Coronary artery (tissue), 2 donors: Measurements from ENCODE around the gene LRFN5.
"Not testable (repeated sequence)": the region's sequence is repeated elsewhere in the genome, so short reads cannot be mapped to it uniquely, and the experiment has no call there.

Source experiments
- DNase-seq: peaks from one replicate; pipeline ENCODE4 v3.0.0-alpha.2; 2017; ENCODE audit warnings: low spot score
- H3K27ac ChIP-seq, 2 donors: fragments of 200-600 bp; sonication (generic); one replicate each; pipeline ENCODE4 v1.5.1; 2016 to 2019
- H3K4me3 ChIP-seq: fragments of 200-600 bp; sonication (generic); 2 replicates; pipeline ENCODE4 v1.5.1; 2016; ENCODE audit warnings: mild to moderate bottlenecking, moderate library complexity
- TF ChIP-seq, protein P1 (sequence below): fragments of 200-600 bp; sonication (generic); IDR thresholded peaks from one replicate; pipeline ENCODE4 v1.5.1; 2019; ENCODE audit warnings: antibody characterized with exemption

Gene LRFN5

DNA sequence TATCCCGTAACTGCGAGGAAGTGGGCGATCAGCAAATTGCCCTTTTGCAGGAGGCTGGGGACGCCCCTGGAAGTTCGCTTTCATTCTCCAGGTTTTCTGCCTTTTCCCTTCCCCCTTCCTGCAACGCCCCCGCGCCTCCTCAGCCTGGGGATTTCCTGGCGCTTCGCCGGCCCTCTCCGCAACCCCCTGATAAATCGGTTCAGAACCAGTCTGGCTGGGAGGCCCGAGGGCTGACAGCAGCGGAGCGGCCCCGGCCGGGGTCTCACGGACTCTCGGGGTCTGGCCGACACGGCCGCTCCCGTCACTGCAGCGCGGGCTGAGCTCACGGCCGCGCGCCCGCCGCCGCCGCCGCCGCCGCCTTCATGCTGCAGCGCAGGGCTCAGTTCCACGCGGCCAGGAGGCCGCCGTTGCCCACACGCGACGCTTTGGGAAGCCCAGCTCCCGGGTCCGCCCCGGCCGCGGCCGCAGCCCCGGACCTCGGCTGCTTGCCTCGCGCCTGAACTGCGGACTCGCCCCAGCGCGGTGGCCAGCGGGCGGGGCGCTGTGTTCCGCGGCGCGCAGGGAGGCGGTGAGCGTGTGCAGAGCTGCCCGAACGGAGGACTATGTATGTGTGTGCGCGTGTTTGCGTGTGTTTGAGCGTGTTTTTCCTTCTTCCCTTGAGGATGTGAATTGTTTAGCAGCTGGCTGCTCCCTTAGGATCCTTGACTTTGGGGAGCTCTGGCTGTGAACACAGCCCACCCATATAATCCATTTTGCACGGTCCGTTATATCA lies at the start of gene LRFN5:
TSS of gene LRFN5 (plus strand) at position 345 of the 772 bp plus-strand sequence.
- no peak for DNase-seq
- H3K4me3 ChIP-seq: peak within 1 kb of the TSS; percentile 77
- TF ChIP-seq, protein P1, sequence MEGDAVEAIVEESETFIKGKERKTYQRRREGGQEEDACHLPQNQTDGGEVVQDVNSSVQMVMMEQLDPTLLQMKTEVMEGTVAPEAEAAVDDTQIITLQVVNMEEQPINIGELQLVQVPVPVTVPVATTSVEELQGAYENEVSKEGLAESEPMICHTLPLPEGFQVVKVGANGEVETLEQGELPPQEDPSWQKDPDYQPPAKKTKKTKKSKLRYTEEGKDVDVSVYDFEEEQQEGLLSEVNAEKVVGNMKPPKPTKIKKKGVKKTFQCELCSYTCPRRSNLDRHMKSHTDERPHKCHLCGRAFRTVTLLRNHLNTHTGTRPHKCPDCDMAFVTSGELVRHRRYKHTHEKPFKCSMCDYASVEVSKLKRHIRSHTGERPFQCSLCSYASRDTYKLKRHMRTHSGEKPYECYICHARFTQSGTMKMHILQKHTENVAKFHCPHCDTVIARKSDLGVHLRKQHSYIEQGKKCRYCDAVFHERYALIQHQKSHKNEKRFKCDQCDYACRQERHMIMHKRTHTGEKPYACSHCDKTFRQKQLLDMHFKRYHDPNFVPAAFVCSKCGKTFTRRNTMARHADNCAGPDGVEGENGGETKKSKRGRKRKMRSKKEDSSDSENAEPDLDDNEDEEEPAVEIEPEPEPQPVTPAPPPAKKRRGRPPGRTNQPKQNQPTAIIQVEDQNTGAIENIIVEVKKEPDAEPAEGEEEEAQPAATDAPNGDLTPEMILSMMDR: no peak
- H3K27ac ChIP-seq: peak within 1 kb of the TSS; percentile 2 to 69

DNA sequence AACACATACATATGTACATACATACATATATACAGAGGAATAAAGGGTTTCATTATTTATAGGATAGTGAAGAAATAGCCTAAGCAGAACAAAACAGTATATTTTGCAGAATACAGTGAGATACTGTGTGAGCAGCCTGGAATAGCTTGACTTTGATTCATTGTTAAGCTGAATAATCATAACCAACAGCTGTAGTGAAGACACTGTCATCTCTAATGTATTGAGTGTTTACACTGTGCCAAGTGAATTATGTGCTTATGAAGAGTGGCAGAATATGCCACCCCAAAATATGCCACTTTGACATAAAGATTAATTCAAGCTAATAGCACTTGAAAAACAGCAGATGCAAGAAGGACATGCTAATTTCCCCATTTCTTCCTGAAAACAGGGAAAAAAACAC lies 48.2 kb upstream of the LRFN5 start:
- no peak overlapping the region for H3K4me3 ChIP-seq
- TF ChIP-seq, protein P1: no peak
- H3K27ac ChIP-seq: no peak overlapping the region
- no peak for DNase-seq

DNA sequence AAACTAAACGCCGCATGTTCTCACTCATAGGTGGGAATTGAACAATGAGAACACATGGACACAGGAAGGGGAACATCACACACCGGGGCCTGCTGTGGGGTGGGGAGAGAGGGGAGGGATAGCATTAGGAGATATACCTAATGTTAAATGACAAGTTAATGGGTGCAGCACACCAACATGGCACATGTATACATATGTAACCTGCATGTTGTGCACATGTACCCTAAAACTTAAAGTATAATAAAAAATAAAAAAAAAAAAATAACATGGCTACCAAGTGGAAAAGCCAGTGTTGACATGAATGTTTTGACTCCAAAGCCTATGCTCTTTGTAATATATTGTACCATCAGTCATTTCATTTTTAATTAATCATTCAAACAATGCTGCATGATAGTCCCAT lies 39.8 kb upstream of the LRFN5 start:
- not testable (repeated sequence) for H3K4me3 ChIP-seq, H3K27ac ChIP-seq, DNase-seq

DNA sequence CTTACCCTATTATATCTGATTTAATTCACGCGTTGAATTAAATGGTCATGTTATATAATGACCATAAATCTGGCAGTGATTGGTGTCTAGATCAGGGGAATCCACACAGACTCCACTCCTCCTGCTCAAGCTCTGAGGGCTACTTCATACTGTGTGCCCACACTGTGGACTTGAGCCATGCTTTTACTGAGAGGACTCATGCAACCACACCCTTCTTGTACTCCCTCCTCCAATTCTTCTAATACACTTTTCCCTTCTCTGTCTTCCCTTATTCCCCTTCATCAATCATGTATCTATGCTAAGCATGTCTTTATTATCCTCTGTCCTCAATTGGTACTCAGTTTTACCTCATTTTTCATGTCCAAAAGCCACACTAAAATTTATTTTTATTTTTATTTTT lies 37.7 kb upstream of the LRFN5 start:
- TF ChIP-seq, protein P1: no peak
- no peak overlapping the region for H3K27ac ChIP-seq
- DNase-seq: no peak
- H3K4me3 ChIP-seq: no peak overlapping the region

DNA sequence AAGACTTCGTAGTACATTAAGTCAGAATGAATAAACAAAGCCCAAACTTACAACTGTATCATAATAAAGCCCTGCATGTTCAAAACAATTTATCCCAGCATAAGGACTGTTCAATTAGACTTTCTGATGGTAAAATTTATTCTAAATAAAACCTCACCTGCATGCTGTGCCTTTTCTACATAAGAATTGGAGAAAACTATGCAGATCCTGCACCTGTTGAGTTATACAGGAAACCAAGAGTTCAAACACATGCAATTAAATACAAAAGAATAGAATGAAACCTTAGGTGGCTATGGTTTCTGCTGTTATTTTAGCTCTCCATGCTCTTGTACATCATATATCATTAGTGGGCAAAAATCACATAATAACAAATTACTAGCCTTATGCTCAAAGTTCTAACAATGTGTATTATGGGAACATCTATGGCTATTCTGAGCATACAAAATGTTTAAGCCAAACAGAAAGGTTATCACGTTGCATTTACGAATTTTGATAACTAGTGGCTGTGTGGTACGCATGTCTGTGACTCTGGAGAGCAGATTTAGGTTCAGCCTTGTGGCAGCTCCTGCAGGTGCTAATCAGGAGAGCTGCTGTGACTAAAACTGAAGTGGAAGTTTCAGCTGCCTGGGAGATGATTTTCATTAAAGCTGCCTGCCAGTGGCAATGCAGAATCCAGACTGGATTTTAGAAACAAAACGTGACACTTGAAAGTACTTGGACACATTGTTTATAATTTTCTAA lies 36.1 kb upstream of the LRFN5 start:
- no peak for DNase-seq
- Histone ChIP-seq H3K4me3 (no peak overlapping the region), H3K27ac (no peak overlapping the region)
- TF ChIP-seq, protein P1: no peak

DNA sequence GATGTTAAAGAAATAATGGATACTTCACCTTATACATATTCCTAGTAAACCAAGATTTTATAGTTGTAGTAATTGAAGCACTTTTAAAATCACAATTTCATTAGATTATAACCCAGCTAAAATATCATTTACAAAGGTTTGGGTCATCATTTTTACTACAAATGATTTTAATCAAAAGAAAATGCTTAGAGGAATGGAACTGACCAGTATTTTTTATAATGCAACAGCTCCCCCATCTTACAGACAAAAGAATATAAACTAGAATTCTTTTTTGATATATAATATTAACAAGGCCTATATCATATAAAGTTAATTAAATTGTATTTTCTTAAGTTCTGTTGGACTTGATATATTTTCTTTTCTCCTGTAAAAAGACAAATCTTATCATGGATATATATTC lies 20.4 kb upstream of the LRFN5 start:
- TF ChIP-seq, protein P1: no peak
- Histone ChIP-seq H3K4me3 (no peak overlapping the region), H3K27ac (no peak overlapping the region)
- DNase-seq: no peak

DNA sequence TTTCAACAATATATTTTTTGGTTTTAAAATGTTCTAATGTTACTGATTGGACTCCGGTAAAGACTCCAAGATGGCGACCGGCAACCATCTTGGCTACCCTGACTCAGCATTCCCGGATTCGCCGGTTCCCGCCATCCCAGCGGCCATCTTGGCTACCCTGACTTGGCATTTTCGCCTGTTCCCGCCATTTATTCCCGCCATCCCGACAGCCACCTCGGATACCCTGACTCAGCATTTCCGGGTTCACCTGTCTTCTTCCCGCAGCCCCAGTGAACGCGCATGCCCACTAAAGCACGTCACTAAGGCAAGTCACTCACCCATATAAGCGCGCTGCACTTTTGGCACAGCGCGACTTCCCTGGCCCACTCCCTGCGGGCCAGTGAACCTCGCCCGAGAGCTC lies 9.0 kb upstream of the LRFN5 start:
- no peak for DNase-seq
- H3K27ac ChIP-seq: no peak overlapping the region
- H3K4me3 ChIP-seq: no peak overlapping the region
- TF ChIP-seq, protein P1: no peak

DNA sequence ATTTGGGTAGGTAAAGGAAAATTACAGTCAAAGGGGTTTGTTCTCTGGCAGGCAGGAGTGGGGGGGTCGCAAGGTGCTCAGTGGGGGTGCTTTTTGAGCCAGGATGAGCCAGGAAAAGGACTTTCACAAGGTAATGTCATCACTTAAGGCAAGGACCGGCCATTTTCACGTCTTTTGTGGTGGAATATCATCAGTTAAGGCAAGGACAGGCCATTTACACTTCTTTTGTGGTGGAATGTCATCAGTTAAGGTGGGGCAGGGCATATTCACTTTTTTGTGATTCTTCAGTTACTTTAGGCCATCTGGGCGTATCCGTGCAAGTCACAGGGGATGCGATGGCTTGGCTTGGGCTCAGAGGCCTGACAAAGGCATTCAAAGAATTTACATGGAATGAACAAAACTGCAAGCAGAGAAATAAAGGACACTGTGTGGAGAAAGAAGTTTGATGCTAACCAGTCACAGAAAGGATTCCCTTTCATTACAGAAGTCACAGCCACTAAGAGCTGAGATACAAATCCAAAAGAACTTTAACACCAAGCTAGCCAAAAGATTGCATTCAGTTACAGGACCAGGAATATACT lies 6.8 kb upstream of the LRFN5 start:
- not testable (repeated sequence) for H3K4me3 ChIP-seq, H3K27ac ChIP-seq, DNase-seq
